HepG2 (cell line): Measurements from ENCODE around the gene EVA1A. TPM values are rescaled to one million over a fixed set of nuclear protein-coding genes. Genes with fewer than 3 reads are reported as not detected.

Experiments used
- DNMT1 ChIP-seq: sonication (generic); formaldehyde crosslinking; IDR thresholded peaks from 2 replicates; pipeline ENCODE4 v1.5.1; 2020; ENCODE audit warnings: mild to moderate bottlenecking, missing genetic modification reagents
- ELF1 ChIP-seq: sonication (generic); formaldehyde crosslinking; IDR thresholded peaks from 2 replicates; pipeline ENCODE4 v1.4.0; 2020; ENCODE audit warnings: missing genetic modification reagents
- MAFK ChIP-seq, 2 experiments: IDR thresholded peaks in 1 of 2; conservative IDR thresholded peaks in 1 of 2; 2 replicates each; pipeline ENCODE4 v1.6.1; 2011; ENCODE audit warnings: improper control_type of control experiment in 2 of 2, low read length in 2 of 2
- PAX8 ChIP-seq: sonication (generic); formaldehyde crosslinking; IDR thresholded peaks from 2 replicates; pipeline ENCODE4 v1.8.0; 2022; ENCODE audit warnings: mild to moderate bottlenecking, missing genetic modification reagents, borderline replicate concordance
- PTBP1 ChIP-seq: fragments of 200-400 bp; formaldehyde crosslinking; IDR thresholded peaks from 2 replicates; pipeline ENCODE4 v1.6.1; 2018; ENCODE audit warnings: low read length, low read depth; ENCODE audit not compliant: poor library complexity, severe bottlenecking
- TBX2 ChIP-seq: sonication (generic); formaldehyde crosslinking; IDR thresholded peaks from 2 replicates; pipeline ENCODE4 v1.5.0; 2020; ENCODE audit warnings: missing genetic modification reagents, mild to moderate bottlenecking, borderline replicate concordance
- YEATS2 ChIP-seq: sonication (generic); formaldehyde crosslinking; IDR thresholded peaks from 2 replicates; pipeline ENCODE4 v1.4.0; 2020; ENCODE audit warnings: missing genetic modification reagents, borderline replicate concordance
- ZBTB44 ChIP-seq: sonication (generic); formaldehyde crosslinking; IDR thresholded peaks from 2 replicates; pipeline ENCODE4 v1.4.0; 2020; ENCODE audit warnings: missing genetic modification reagents
- ZEB1 ChIP-seq: IDR thresholded peaks from 2 replicates; pipeline ENCODE4 v1.6.1; 2012; ENCODE audit warnings: mild to moderate bottlenecking, low read depth, inconsistent platforms; ENCODE audit not compliant: insufficient replicate concordance
- ZKSCAN1 ChIP-seq: fragments of 150-350 bp; IDR thresholded peaks from 2 replicates; pipeline ENCODE4 v1.6.1; 2014; ENCODE audit warnings: low read length
- ZNF20 ChIP-seq: sonication (generic); formaldehyde crosslinking; IDR thresholded peaks from 2 replicates; pipeline ENCODE4 v1.4.0; 2020; ENCODE audit warnings: mild to moderate bottlenecking, moderate library complexity, missing genetic modification reagents
- ZNF263 ChIP-seq: sonication (generic); formaldehyde crosslinking; IDR thresholded peaks from 2 replicates; pipeline ENCODE4 v1.4.0; 2020; ENCODE audit warnings: missing genetic modification reagents
- ZNF510 ChIP-seq: sonication (generic); formaldehyde crosslinking; IDR thresholded peaks from 2 replicates; pipeline ENCODE4 v1.4.0; 2020; ENCODE audit warnings: low read depth, mild to moderate bottlenecking, missing genetic modification reagents
- ZNF597 ChIP-seq: sonication (generic); formaldehyde crosslinking; IDR thresholded peaks from 2 replicates; pipeline ENCODE4 v1.5.0; 2020; ENCODE audit warnings: missing genetic modification reagents
- ZNF674 ChIP-seq: sonication (generic); formaldehyde crosslinking; IDR thresholded peaks from 2 replicates; pipeline ENCODE4 v1.5.0; 2020; ENCODE audit warnings: low read depth, mild to moderate bottlenecking, missing genetic modification reagents
- ZNF678 ChIP-seq: sonication (generic); formaldehyde crosslinking; IDR thresholded peaks from 2 replicates; pipeline ENCODE4 v1.4.0; 2020; ENCODE audit warnings: mild to moderate bottlenecking, missing genetic modification reagents
- ZNF747 ChIP-seq: sonication (generic); formaldehyde crosslinking; IDR thresholded peaks from 2 replicates; pipeline ENCODE4 v1.8.1; 2023; ENCODE audit warnings: missing genetic modification reagents, mild to moderate bottlenecking, borderline replicate concordance
- ZNF766 ChIP-seq: sonication (generic); formaldehyde crosslinking; IDR thresholded peaks from 2 replicates; pipeline ENCODE4 v1.5.0; 2020; ENCODE audit warnings: missing genetic modification reagents, borderline replicate concordance
- ZNF780A ChIP-seq: sonication (generic); formaldehyde crosslinking; IDR thresholded peaks from 2 replicates; pipeline ENCODE4 v1.8.0; 2022; ENCODE audit warnings: mild to moderate bottlenecking, missing genetic modification reagents, moderate library complexity
- ZNF850 ChIP-seq: sonication (generic); formaldehyde crosslinking; conservative IDR thresholded peaks from 2 replicates; pipeline ENCODE4 v1.9.0; 2021; ENCODE audit warnings: mild to moderate bottlenecking, missing genetic modification reagents
- ZSCAN12 ChIP-seq: sonication (generic); formaldehyde crosslinking; IDR thresholded peaks from 2 replicates; pipeline ENCODE4 v1.9.0; 2021; ENCODE audit warnings: mild to moderate bottlenecking, missing genetic modification reagents
- ZSCAN31 ChIP-seq: sonication (generic); formaldehyde crosslinking; IDR thresholded peaks from 2 replicates; pipeline ENCODE4 v1.5.0; 2020; ENCODE audit warnings: low read depth, mild to moderate bottlenecking, missing genetic modification reagents
- polyA plus RNA-seq, 8 experiments: library from polyadenylated mRNA; depleted of rRNA in 3 of 8; stranded (reverse) in 7 of 8; unstranded in 1 of 8; fragments of >200 nt; fragmentation: Illumina TruSeq in 4 of 8; extraction: Trizol in 4 of 8; gene quantifications; 2 replicates each; pipeline versions ENCODE4 v1.2.1 to v1.2.3, GENCODE V29; 2011 to 2016; ENCODE audit warnings: low read depth in 4 of 8, missing spikeins in 1 of 8, mixed read lengths in 1 of 8; ENCODE audit not compliant: insufficient read depth in 1 of 8
- total RNA-seq, 5 experiments: library from RNA; depleted of rRNA; stranded (reverse); fragments of >200 nt; fragmentation: Illumina TruSeq; extraction: Trizol; gene quantifications; 2 replicates each; pipeline ENCODE4 v1.2.3, GENCODE V29; 2016; ENCODE audit warnings: low read depth in 1 of 5
- TF ChIP-seq, protein P1 (sequence below): sonication (generic); formaldehyde crosslinking; IDR thresholded peaks from 2 replicates; pipeline ENCODE4 v1.5.0; 2020; ENCODE audit warnings: mild to moderate bottlenecking, missing genetic modification reagents
- TF ChIP-seq, protein P2 (sequence below): sonication (generic); formaldehyde crosslinking; IDR thresholded peaks from 2 replicates; pipeline ENCODE4 v1.8.0; 2022; ENCODE audit warnings: mild to moderate bottlenecking, missing genetic modification reagents

Gene EVA1A
- total and polyA plus RNA-seq, 2 of the 13 experiments (the other 11 are each of a cell fraction or from before 2014, with no cell fraction given), result 57.5 to 57.8 TPM

GRCh38 chr2:75556679-75557366, 3.9 kb downstream of the EVA1A start (continued):
- TF ChIP-seq, protein P1, sequence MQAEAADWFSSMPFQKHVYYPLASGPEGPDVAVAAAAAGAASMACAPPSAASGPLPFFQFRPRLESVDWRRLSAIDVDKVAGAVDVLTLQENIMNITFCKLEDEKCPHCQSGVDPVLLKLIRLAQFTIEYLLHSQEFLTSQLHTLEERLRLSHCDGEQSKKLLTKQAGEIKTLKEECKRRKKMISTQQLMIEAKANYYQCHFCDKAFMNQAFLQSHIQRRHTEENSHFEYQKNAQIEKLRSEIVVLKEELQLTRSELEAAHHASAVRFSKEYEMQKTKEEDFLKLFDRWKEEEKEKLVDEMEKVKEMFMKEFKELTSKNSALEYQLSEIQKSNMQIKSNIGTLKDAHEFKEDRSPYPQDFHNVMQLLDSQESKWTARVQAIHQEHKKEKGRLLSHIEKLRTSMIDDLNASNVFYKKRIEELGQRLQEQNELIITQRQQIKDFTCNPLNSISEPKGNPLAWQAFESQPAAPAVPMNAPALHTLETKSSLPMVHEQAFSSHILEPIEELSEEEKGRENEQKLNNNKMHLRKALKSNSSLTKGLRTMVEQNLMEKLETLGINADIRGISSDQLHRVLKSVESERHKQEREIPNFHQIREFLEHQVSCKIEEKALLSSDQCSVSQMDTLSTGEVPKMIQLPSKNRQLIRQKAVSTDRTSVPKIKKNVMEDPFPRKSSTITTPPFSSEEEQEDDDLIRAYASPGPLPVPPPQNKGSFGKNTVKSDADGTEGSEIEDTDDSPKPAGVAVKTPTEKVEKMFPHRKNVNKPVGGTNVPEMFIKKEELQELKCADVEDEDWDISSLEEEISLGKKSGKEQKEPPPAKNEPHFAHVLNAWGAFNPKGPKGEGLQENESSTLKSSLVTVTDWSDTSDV (CRISPR knock-in tag), result no peak
- TF ChIP-seq PTBP1 (no peak), ZBTB44 (CRISPR knock-in tag) (no peak), YEATS2 (CRISPR knock-in tag) (no peak), ZNF510 (CRISPR knock-in tag) (no peak), ZNF597 (CRISPR knock-in tag) (no peak), ELF1 (CRISPR knock-in tag) (0 out of 2 replicates have a peak, but pooled peaks have one; percentile 17), ZNF263 (CRISPR knock-in tag) (no peak), ZEB1 (no peak), TBX2 (CRISPR knock-in tag) (no peak), PAX8 (CRISPR knock-in tag) (no peak), DNMT1 (CRISPR knock-in tag) (no peak), ZNF780A (no peak), MAFK (conservative IDR thresholded peaks at IDR 0.05 in 1 of 2, IDR thresholded peaks at IDR 0.05 in 1 of 2; ENCODE audit: low read length in 2 of 2) (no peak), ZNF20 (CRISPR knock-in tag) (no peak), ZNF678 (CRISPR knock-in tag) (no peak), ZNF747 (CRISPR knock-in tag) (no peak), ZNF674 (CRISPR knock-in tag) (no peak), ZNF850 (CRISPR knock-in tag) (no peak), ZSCAN12 (CRISPR knock-in tag) (no peak), ZSCAN31 (CRISPR knock-in tag) (0 out of 2 replicates have a peak, but pooled peaks have one; percentile 66), ZKSCAN1 (no peak), ZNF766 (no peak)
- TF ChIP-seq, protein P2, sequence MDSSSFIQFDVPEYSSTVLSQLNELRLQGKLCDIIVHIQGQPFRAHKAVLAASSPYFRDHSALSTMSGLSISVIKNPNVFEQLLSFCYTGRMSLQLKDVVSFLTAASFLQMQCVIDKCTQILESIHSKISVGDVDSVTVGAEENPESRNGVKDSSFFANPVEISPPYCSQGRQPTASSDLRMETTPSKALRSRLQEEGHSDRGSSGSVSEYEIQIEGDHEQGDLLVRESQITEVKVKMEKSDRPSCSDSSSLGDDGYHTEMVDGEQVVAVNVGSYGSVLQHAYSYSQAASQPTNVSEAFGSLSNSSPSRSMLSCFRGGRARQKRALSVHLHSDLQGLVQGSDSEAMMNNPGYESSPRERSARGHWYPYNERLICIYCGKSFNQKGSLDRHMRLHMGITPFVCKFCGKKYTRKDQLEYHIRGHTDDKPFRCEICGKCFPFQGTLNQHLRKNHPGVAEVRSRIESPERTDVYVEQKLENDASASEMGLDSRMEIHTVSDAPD (CRISPR knock-in tag), result no peak
